Stimulated activated naive CD4-positive, alpha-beta T cell treated with Interleukin-2 at 50 U/mL for 16 hours (primary cell): ENCODE results near the gene ANO1.
"Not testable (repeated sequence)": the region's sequence is repeated elsewhere in the genome, so short reads cannot be mapped to it uniquely, and the experiment has no call there.

Experiments
- DNase-seq: peaks from one replicate; lab custom pipeline; 2025; lab: John Stamatoyannopoulos, UW

ANO1 gene

GRCh38 chr11:70078095-70078780, at the start of gene ANO1:
ANO1 (plus strand) TSS chr11:70078317; CDS start chr11:70078607, 290 bp downstream.
- DNase-seq = no peak

DNA sequence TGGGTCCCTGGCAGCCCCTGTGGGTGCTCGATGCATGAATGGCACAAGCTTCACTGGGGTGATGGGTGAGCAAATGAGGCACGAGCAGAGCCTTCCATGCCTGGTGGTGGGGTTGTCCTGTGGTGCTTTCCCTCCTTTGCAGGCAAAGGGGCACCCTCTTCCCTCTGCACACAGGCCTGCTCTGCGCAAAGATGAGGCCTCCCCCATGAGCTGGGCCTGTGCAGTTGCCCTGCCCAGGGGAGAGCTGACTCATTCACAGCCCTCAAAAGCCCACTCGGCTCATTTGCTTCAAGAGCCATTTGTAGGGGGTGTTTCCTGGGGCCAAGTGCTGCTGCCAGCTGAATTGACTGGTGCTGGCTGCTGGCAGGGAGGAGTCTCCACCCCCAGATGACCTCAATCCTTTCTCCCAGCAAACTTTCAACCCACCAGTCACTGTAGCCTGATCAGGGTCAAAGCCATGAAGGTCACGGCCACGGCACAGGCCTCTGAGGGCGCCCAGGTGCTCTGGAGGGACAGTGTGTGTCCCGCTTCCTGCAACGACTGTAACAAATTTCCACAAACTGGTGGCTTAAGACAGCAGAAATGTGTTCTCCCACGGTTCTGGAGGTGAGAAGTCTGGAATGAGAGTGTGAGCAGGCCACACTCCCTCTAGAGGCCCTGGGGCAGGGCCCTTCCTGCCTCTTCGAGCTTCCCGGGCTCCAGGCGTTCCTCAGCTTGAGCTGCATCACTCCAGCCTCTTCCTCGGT, 48.8 kb upstream of the ANO1 start:
- DNase-seq = no peak

GRCh38 chr11:70029861-70030380, 48.2 kb upstream of the ANO1 start:
- no peak for DNase-seq

DNA sequence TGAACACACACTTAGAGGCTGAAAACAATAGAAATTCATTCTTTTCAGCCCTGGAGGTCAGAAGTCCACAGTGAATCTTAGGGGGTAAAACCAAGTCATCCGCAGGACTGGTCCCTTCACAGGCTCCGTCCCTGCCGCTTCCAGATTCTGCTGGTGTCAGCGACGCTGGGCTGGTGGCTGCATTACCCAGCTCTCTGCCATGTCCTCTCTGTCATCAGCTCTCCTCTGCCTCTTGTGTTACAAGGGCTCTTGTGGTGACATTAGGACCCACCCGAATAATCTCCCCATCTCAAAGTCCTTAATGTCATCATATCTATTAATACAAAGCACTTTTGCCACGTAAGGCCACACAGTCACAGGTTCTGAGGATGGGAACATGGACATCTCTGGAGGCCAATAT, 47.7 kb upstream of the ANO1 start:
- no peak for DNase-seq

DNA sequence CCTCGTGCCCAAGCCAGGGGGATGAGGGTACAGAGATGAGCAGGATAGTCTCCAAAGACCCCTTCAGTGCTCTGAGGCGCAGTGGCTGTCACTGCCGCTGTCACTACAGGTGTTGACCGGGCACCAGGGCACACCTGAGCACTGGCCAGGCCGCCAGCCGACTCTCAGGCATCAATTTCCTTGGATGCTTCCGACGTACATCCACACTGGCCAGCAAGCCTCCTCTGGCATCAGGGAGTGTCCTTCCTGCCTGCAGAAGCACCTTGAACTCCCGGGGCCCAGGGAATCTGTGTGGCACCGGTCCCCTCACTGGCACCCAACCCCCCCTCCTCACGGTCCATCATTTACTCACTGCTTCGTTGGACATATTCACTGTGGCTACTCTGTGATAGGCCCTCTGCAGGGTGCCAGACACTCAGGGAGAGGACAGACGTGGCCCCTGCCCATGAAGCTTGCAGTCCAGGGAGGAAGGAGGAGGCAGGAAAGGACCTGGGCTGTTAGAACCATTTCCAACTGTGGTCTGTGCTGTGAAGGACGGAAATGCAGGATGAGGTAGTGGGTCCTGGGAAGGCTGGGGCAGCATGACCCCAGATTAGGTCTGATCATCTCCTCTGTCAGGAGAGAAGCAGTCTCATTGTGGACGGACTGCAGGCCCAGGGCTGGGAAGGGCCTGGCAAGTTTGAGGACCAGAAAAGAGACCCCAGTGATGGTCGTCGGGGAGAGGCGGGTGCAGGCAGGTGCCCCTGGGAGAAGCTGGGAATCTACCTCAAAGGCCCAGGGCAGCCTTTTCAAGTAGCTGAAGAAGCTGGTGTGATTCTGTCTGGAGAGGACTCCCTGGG, 46.3 kb upstream of the ANO1 start:
- no peak for DNase-seq

- DNase-seq = no peak
Observed at GRCh38 chr11:70032470-70032795, 45.7 kb upstream of the ANO1 start.

- no peak for DNase-seq
Observed at GRCh38 chr11:70032943-70033710, 45.0 kb upstream of the ANO1 start.

GRCh38 chr11:70033711-70034070, 44.4 kb upstream of the ANO1 start:
- no peak for DNase-seq

DNA sequence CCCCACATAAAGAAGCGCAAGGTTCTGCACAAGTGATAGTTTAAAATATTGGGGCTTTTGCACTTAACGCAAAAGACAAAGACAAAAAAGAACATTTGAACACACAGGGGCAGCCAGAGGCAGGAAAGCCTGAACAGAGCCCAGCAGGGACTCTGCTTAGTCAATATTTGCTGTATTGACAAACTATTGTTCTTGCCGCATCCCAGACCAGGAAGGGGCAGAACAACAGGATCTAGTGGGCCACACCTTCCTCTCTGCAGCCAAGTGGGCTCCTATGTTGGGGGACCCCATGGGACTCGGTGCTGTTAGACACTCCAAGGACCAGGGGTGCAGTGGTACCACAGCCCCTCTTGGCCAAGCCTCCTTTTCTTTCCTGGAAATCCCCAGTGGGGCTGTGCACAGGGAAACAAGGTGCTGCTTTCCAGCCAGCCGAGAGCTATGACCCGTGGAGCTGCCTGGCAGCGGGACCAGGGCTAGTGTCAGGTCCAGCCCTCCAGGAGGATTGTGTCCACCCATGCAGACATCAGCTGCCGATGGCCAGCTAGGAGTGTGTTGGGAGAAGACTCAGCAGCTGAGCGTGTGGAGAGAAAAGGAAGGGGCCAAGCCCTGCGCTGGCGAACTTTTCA, 43.3 kb upstream of the ANO1 start:
- no peak for DNase-seq

- not testable (repeated sequence) for DNase-seq
Observed at GRCh38 chr11:70035665-70036064, 42.5 kb upstream of the ANO1 start.

- DNase-seq = no peak
Observed at GRCh38 chr11:70036971-70037882, 40.9 kb upstream of the ANO1 start.

- no peak for DNase-seq
Observed at GRCh38 chr11:70038034-70038834, 39.9 kb upstream of the ANO1 start.

DNA sequence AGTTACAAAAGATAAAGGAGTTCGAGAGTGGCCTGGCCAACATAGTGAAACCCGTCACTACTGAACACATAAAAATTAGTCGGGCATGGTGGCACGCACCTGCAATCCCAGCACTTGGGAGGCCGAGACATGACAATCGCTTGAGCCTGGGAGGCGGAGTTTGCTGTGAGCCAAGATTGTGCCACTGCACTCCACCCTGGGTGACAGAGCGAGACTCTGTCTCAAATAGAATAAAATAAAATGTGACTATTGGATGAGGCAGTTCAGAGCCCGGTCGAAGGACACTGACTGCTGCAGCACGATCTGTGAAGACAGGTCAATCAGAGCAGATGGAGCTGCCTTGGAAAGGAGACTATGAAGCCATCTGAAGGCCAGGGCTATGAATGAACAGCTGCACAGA, 37.7 kb upstream of the ANO1 start:
- DNase-seq = no peak

DNA sequence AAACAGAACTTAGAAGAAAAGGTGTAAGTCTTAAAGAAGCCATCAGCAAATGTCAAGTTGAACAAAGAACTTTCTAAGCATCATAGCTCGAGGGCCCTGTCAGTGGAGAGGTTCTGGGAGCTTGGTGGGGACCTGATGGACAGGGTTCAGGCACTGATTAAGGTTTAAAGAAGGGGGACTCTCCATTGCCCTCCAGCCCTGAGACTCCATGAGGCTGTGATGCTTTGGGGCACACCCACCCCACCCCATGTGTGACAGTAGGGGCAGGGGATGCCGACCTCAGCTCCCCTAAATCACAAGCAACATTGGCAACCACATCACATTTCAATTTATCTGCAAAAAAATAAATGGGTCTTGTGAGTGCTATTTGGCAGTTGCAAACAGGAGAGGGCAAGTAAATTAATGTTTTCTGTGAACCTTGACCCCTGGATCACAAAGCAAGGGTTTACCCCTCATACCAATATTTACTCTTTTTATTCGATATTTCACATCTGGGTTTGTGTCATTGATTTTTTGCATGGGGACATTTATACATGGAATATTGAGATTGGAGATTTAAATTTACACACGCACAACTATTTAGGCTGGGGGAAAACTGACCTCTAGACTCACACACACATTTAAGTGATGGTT, 37.1 kb upstream of the ANO1 start:
- no peak for DNase-seq

DNA sequence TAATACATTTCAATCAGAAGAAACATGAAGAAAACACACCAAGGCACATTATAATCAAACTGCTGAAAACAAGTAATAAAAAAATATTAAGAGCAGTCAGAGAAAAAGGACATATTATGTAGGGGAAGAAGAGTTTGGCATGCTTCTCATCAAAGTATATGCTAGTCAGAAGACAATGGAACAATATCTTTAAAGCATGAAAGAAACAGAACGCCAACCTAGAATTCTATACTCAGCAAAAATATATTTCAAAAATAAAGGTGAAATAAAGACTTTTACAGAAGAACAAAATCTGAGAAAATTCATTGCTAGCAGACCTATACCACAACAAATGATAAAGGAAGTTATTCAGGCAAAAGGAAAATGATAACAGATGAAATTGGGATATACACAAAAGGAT, 34.6 kb upstream of the ANO1 start:
- DNase-seq = no peak

GRCh38 chr11:70046089-70046488, 32.0 kb upstream of the ANO1 start:
- DNase-seq = no peak

DNA sequence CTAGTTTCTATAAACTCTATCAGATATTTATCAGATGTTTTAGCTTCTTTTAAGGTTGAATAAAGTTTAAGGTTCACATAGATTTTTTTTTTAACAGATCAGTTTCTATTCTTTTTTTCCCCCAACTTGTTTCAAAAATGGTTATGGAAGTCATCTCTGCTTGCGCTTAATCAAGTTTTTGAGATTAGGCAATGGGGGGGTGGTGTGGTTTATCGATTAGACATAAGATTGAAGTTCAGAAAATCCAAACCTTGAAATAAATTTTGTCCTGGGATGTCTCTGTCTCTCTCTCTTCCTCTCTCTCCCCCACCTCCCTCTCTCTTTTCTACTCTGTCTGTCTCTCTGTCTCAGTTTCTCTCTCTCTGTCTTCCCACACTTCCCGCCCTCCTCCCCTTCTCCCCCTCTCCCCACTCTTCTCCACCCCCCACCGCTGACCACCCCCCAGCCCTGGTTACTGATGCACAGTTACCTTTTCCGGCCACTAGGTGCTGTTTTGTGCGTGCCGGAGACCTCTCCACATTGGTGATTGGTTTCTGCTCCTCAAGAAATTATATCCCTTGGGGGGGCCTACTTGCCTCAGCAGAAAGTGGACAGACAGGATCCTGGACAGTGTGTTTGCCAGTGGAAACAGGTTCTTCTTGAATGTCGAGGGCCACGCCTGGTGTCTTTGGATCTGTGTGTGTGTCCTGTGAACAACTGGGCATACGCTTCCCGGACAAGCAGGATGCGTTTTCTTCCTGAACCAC, 29.7 kb upstream of the ANO1 start:
- no peak for DNase-seq

GRCh38 chr11:70049045-70049444, 29.1 kb upstream of the ANO1 start:
- no peak for DNase-seq
